Stomach (tissue), 4 donors: ENCODE results near the gene DKKL1.

Source experiments
- POLR2A ChIP-seq, 4 donors: fragments of 450-650 bp; IDR thresholded peaks; one replicate each; pipeline ENCODE4 v1.6.1; 2016; ENCODE audit warnings: antibody characterized with exemption in 4 of 4, control low read depth in 2 of 4, mild to moderate bottlenecking in 1 of 4, moderate library complexity in 1 of 4
- POLR2AphosphoS5 ChIP-seq, 3 donors: sonication (generic); formaldehyde crosslinking; IDR thresholded peaks; one replicate each; pipeline ENCODE4 v1.6.1; 2016; ENCODE audit warnings: antibody characterized with exemption in 3 of 3
- TF ChIP-seq, protein P1 (sequence below), 7 experiments: fragments of 450-650 bp in 4 of 7; fragments of 200-600 bp in 3 of 7; sonication (generic) in 3 of 7; IDR thresholded peaks; one replicate each; pipeline ENCODE4 v1.5.1; 2016 to 2019; ENCODE audit warnings: antibody characterized with exemption in 7 of 7, control low read depth in 2 of 7, mild to moderate bottlenecking in 1 of 7

- TF ChIP-seq POLR2A (IDR thresholded peaks at IDR 0.05): no peak
- TF ChIP-seq, protein P1, sequence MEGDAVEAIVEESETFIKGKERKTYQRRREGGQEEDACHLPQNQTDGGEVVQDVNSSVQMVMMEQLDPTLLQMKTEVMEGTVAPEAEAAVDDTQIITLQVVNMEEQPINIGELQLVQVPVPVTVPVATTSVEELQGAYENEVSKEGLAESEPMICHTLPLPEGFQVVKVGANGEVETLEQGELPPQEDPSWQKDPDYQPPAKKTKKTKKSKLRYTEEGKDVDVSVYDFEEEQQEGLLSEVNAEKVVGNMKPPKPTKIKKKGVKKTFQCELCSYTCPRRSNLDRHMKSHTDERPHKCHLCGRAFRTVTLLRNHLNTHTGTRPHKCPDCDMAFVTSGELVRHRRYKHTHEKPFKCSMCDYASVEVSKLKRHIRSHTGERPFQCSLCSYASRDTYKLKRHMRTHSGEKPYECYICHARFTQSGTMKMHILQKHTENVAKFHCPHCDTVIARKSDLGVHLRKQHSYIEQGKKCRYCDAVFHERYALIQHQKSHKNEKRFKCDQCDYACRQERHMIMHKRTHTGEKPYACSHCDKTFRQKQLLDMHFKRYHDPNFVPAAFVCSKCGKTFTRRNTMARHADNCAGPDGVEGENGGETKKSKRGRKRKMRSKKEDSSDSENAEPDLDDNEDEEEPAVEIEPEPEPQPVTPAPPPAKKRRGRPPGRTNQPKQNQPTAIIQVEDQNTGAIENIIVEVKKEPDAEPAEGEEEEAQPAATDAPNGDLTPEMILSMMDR (IDR thresholded peaks at IDR 0.05): no peak
- TF ChIP-seq POLR2AphosphoS5 (IDR thresholded peaks at IDR 0.05): no peak
Observed at GRCh38 chr19:49398001-49398615, 34.4 kb downstream of the DKKL1 start.
